HUES64 (cell line): Measurements from ENCODE around the gene METRNL. TPM values are rescaled to one million over a fixed set of nuclear protein-coding genes. Genes with fewer than 3 reads are reported as not detected.
"Not testable (repeated sequence)": the region's sequence is repeated elsewhere in the genome, so short reads cannot be mapped to it uniquely, and the experiment has no call there.

Experiments
- H3K27ac ChIP-seq: 2 replicates; pipeline ENCODE4 v1.7.0; 2013; ENCODE audit warnings: low read depth, low read length, inconsistent platforms
- H3K27me3 ChIP-seq: 2 replicates; pipeline ENCODE4 v1.6.1; 2013; ENCODE audit warnings: mild to moderate bottlenecking, low read length; ENCODE audit not compliant: insufficient read depth
- H3K36me3 ChIP-seq: 2 replicates; pipeline ENCODE4 v1.6.1; 2013; ENCODE audit warnings: mild to moderate bottlenecking, low read length; ENCODE audit not compliant: insufficient read depth
- H3K4me1 ChIP-seq: 2 replicates; pipeline ENCODE4 v1.6.1; 2013; ENCODE audit warnings: mild to moderate bottlenecking, low read length, moderate library complexity; ENCODE audit not compliant: insufficient read depth
- H3K4me3 ChIP-seq: 2 replicates; pipeline ENCODE4 v1.5.1; 2013; ENCODE audit warnings: mild to moderate bottlenecking, low read length, moderate library complexity
- H3K9ac ChIP-seq: 2 replicates; pipeline ENCODE4 v1.6.1; 2013; ENCODE audit warnings: mild to moderate bottlenecking, low read depth, low read length
- H3K9me3 ChIP-seq: 2 replicates; pipeline ENCODE4 v1.6.1; 2013; ENCODE audit warnings: low read depth, low read length; ENCODE audit not compliant: insufficient read depth
- WGBS: fragments of 150-250, 120-280 bp; methylation state at CpG from one replicate; pipeline ENCODE4 v1.1.7; 2013; ENCODE audit warnings: missing lambda C conversion rate; 5-methylcytosine and 5-hydroxymethylcytosine counted together
- polyA plus RNA-seq, 2 experiments: library from polyadenylated mRNA; stranded (reverse); fragments of 50-300 nt; gene quantifications; one replicate each; pipeline ENCODE4 v1.2.3, GENCODE V29; 2013

The METRNL gene
- polyA plus RNA-seq (2013, experiment 1 of 2) = 4.5 TPM
- polyA plus RNA-seq (2013, experiment 2 of 2) = 7.5 TPM

- H3K9ac ChIP-seq = peak within 1 kb of the TSS; percentile 52
- H3K27ac ChIP-seq = no peak within 1 kb of the TSS
- no peaks in the 10 kb centered on the region for H3K9me3 ChIP-seq
- H3K36me3 ChIP-seq = no peaks in the 10 kb centered on the region
- H3K4me1 ChIP-seq = peaks cover 13% of the 10 kb centered on the region
- WGBS = under 1% methylated on average over 65 of the region's 69 CpGs
- H3K4me3 ChIP-seq = peak within 1 kb of the TSS; percentile 61
- H3K27me3 ChIP-seq = peaks cover 49% of the 10 kb centered on the region
Observed at GRCh38 chr17:83079352-83079747, at the start of gene METRNL. TSS of gene METRNL (plus strand) at chr17:83079609. CDS start at chr17:83079816, 207 bp downstream.

- H3K27me3 ChIP-seq = no peaks in the 10 kb centered on the region
- no peak overlapping the region for H3K4me3 ChIP-seq
- H3K9me3 ChIP-seq = no peaks in the 10 kb centered on the region
- no peak overlapping the region for H3K27ac ChIP-seq
- H3K36me3 ChIP-seq = 0 out of 2 replicates have a peak, but pooled peaks cover 9% of the 10 kb centered on the region
- WGBS = 89% methylated on average over 23 of the region's 23 CpGs
- H3K9ac ChIP-seq = no peak overlapping the region
- no peaks in the 10 kb centered on the region for H3K4me1 ChIP-seq
Observed at GRCh38 chr17:83030432-83030831, 49.0 kb upstream of the METRNL start.

- Histone ChIP-seq H3K27ac (no peak overlapping the region), H3K4me3 (no peak overlapping the region), H3K9me3 (no peaks in the 10 kb centered on the region), H3K9ac (no peak overlapping the region), H3K27me3 (no peaks in the 10 kb centered on the region), H3K4me1 (no peaks in the 10 kb centered on the region), H3K36me3 (peaks cover 9% of the 10 kb centered on the region; the same call in 1 of the 2 replicates)
- 93% methylated on average over 35 of the region's 35 CpGs for WGBS
Observed at GRCh38 chr17:83031321-83031945, 48.0 kb upstream of the METRNL start.

GRCh38 chr17:83031946-83032451 lies 47.4 kb upstream of the METRNL start:
- H3K4me3 ChIP-seq, H3K27me3 ChIP-seq, H3K9me3 ChIP-seq, H3K27ac ChIP-seq, H3K4me1 ChIP-seq, H3K36me3 ChIP-seq, H3K9ac ChIP-seq: not testable (repeated sequence)
- WGBS = 93% methylated on average over 33 of the region's 33 CpGs

GRCh38 chr17:83032781-83033180 lies 46.6 kb upstream of the METRNL start:
- H3K27me3 ChIP-seq = no peaks in the 10 kb centered on the region
- peaks cover 9% of the 10 kb centered on the region; the same call in 1 of the 2 replicates for H3K36me3 ChIP-seq
- H3K4me3 ChIP-seq = no peak overlapping the region
- H3K9ac ChIP-seq = no peak overlapping the region
- no peaks in the 10 kb centered on the region for H3K4me1 ChIP-seq
- 96% methylated on average over 18 of the region's 18 CpGs for WGBS
- no peaks in the 10 kb centered on the region for H3K9me3 ChIP-seq
- no peak overlapping the region for H3K27ac ChIP-seq

- Histone ChIP-seq H3K9ac (no peak overlapping the region), H3K27me3 (no peaks in the 10 kb centered on the region), H3K4me1 (no peaks in the 10 kb centered on the region), H3K27ac (no peak overlapping the region), H3K4me3 (no peak overlapping the region), H3K36me3 (peaks cover 4% of the 10 kb centered on the region; the same call in 1 of the 2 replicates), H3K9me3 (no peaks in the 10 kb centered on the region)
- WGBS = 86% methylated on average over 14 of the region's 14 CpGs
Observed at GRCh38 chr17:83034525-83034924, 44.9 kb upstream of the METRNL start.

GRCh38 chr17:83035722-83036121 lies 43.7 kb upstream of the METRNL start:
- Histone ChIP-seq H3K27me3 (no peaks in the 10 kb centered on the region), H3K4me3 (no peak overlapping the region), H3K9ac (no peak overlapping the region), H3K9me3 (peaks cover 9% of the 10 kb centered on the region), H3K4me1 (no peaks in the 10 kb centered on the region), H3K27ac (no peak overlapping the region), H3K36me3 (peaks cover 4% of the 10 kb centered on the region; the same call in 1 of the 2 replicates)
- WGBS = 98% methylated on average over 13 of the region's 13 CpGs

- Histone ChIP-seq H3K4me1 (no peaks in the 10 kb centered on the region), H3K27ac (no peak overlapping the region), H3K9me3 (peaks cover 13% of the 10 kb centered on the region), H3K4me3 (no peak overlapping the region), H3K36me3 (peaks cover 7% of the 10 kb centered on the region; the same call in 1 of the 2 replicates), H3K9ac (no peak overlapping the region), H3K27me3 (no peaks in the 10 kb centered on the region)
- WGBS = 96% methylated on average over 7 of the region's 7 CpGs
Observed at GRCh38 chr17:83036193-83036592, 43.2 kb upstream of the METRNL start.

GRCh38 chr17:83036666-83037065 lies 42.7 kb upstream of the METRNL start:
- 95% methylated on average over 7 of the region's 7 CpGs for WGBS
- no peaks in the 10 kb centered on the region for H3K27me3 ChIP-seq
- no peak overlapping the region for H3K4me3 ChIP-seq
- H3K9ac ChIP-seq = no peak overlapping the region
- no peak overlapping the region for H3K27ac ChIP-seq
- H3K36me3 ChIP-seq = peaks cover 12% of the 10 kb centered on the region; the same call in 1 of the 2 replicates
- H3K9me3 ChIP-seq = peaks cover 17% of the 10 kb centered on the region
- H3K4me1 ChIP-seq = no peaks in the 10 kb centered on the region

GRCh38 chr17:83037084-83037873 lies 42.1 kb upstream of the METRNL start:
- Histone ChIP-seq H3K9ac (0 out of 2 replicates have a peak overlapping the region, but pooled peaks have one; percentile 36), H3K4me1 (no peaks in the 10 kb centered on the region), H3K9me3 (peaks cover 23% of the 10 kb centered on the region), H3K36me3 (peaks cover 17% of the 10 kb centered on the region; the same call in 1 of the 2 replicates), H3K4me3 (no peak overlapping the region), H3K27ac (no peak overlapping the region), H3K27me3 (no peaks in the 10 kb centered on the region)
- 92% methylated on average over 30 of the region's 30 CpGs for WGBS

- no peaks in the 10 kb centered on the region for H3K27me3 ChIP-seq
- peaks cover 29% of the 10 kb centered on the region for H3K9me3 ChIP-seq
- H3K36me3 ChIP-seq = peaks cover 19% of the 10 kb centered on the region; the same call in 1 of the 2 replicates
- 84% methylated on average over 4 of the region's 9 CpGs for WGBS
- H3K4me3 ChIP-seq = no peak overlapping the region
- no peak overlapping the region for H3K27ac ChIP-seq
- H3K4me1 ChIP-seq = no peaks in the 10 kb centered on the region
- H3K9ac ChIP-seq = 0 out of 2 replicates have a peak overlapping the region, but pooled peaks have one; percentile 36
Observed at GRCh38 chr17:83037874-83038165, 41.6 kb upstream of the METRNL start.
